ENCODE measurements around the gene AKR1C4.
"Not testable (repeated sequence)": the region's sequence is repeated elsewhere in the genome, so short reads cannot be mapped to it uniquely, and the experiment has no call there.

DNA sequence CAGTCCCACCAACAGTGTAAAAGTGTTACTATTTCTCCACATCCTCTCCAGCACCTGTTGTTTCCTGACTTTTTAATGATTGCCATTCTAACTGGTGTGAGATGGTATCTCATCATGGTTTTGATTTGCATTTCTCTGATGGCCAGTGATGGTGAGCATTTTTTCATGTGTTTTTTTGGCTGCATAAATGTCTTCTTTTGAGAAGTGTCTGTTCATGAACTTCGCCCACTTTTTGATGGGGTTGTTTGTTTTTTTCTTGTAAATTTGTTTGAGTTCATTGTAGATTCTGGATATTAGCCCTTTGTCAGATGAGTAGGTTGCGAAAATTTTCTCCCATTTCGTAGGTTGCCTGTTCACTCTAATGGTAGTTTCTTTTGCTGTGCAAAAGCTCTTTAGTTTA, 21.1 kb upstream of the AKR1C4 start:
- not testable (repeated sequence) for TF ChIP-seq CTCF (conservative IDR thresholded peaks at IDR 0.05; ENCODE audit: low read length); EZH2phosphoT487 (IDR thresholded peaks at IDR 0.05; ENCODE audit: borderline replicate concordance)
